Spleen (tissue), 7 donors: ENCODE data around the gene MRPS10.

Experiments used
- CTCF ChIP-seq, 11 experiments: fragments of 200-600 bp in 7 of 11; fragments of 450-650 bp in 4 of 11; sonication (generic) in 4 of 11; IDR thresholded peaks in 8 of 11; conservative IDR thresholded peaks in 3 of 11; 1 replicate in 7 of 11; 2 replicates in 4 of 11; pipeline versions ENCODE4 v1.4.0 to v1.8.0; 2016 to 2021; ENCODE audit warnings: antibody characterized with exemption in 11 of 11, inconsistent platforms in 4 of 11, mild to moderate bottlenecking in 1 of 11
- POLR2A ChIP-seq, 3 donors: fragments of 450-650 bp; IDR thresholded peaks; one replicate each; pipeline ENCODE4 v1.5.1; 2017; ENCODE audit warnings: antibody characterized with exemption in 3 of 3, mild to moderate bottlenecking in 1 of 3
- donor health status: DM: no; HTN: no; CAD: no; lungs with moderate emphysema.
- donor health status: DM: no; HTN: no; CAD: no.
- donor health status: DM: no; HTN: no; CAD: no.

GRCh38 chr6:42257614-42258013, 40.0 kb upstream of the MRPS10 start:
- TF ChIP-seq CTCF (IDR thresholded peaks at IDR 0.05 in 8 of 11, conservative IDR thresholded peaks at IDR 0.05 in 3 of 11) (no peak), POLR2A (IDR thresholded peaks at IDR 0.05) (no peak)
